HFF-Myc (cell line): ENCODE data around the gene NDN.

Source experiments
- DNase-seq: peaks from one replicate; pipeline ENCODE4 v3.0.0-alpha.2; 2011; ENCODE audit warnings: low read depth; ENCODE audit errors: extremely low read depth
- H3K4me3 ChIP-seq: replicated peaks from 2 replicates; pipeline ENCODE4 v1.5.1; 2011; ENCODE audit warnings: low read depth, mild to moderate bottlenecking, control low read depth, low read length
- TF ChIP-seq, protein P1 (sequence below): IDR thresholded peaks from 2 replicates; pipeline ENCODE4 v1.5.1; 2012; ENCODE audit warnings: mild to moderate bottlenecking, low read depth, low read length, control low read depth; ENCODE audit errors: missing control alignments

The NDN gene

DNA sequence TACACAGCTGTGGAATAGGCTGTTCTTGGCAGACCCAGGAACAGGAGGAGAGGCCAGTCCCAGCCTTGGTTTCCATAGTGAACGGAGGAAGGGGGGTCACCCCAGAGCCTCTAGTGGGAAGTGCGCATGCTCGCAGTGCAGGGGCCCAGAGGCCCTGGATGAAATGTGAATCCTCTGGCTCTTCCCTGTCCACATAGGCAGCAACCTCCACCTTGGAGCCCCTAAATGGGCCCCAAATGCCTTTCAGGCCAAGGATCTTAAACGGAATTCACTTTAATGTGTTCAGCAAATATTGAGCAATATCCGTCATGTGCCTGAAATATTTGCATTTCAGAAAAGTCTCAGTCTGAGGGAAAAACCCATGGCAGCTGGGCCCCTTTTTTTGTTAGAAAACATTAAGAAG is 3.3 kb upstream of the NDN start:
- TF ChIP-seq, protein P1, sequence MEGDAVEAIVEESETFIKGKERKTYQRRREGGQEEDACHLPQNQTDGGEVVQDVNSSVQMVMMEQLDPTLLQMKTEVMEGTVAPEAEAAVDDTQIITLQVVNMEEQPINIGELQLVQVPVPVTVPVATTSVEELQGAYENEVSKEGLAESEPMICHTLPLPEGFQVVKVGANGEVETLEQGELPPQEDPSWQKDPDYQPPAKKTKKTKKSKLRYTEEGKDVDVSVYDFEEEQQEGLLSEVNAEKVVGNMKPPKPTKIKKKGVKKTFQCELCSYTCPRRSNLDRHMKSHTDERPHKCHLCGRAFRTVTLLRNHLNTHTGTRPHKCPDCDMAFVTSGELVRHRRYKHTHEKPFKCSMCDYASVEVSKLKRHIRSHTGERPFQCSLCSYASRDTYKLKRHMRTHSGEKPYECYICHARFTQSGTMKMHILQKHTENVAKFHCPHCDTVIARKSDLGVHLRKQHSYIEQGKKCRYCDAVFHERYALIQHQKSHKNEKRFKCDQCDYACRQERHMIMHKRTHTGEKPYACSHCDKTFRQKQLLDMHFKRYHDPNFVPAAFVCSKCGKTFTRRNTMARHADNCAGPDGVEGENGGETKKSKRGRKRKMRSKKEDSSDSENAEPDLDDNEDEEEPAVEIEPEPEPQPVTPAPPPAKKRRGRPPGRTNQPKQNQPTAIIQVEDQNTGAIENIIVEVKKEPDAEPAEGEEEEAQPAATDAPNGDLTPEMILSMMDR = no peak
- H3K4me3 ChIP-seq = no peak overlapping the region
- no peak for DNase-seq

DNA sequence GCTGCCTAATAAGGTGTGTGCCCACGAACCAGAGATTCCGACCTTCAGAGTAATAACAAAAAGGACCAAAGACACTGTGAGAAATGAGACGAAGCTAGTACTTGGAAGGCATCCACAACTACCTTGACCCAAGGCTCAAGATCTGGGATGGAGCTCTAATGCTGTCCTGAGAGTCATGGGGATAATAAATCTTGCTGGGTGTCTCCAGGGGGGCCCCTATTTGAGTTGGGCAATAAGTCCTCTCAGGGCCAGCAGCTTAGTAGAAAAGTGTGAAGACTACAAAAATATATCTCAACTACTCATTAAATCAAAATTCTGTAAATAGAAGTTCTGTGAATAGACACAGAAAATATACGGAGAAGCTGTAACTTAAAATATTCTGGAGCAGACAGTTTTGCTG is 2.9 kb upstream of the NDN start:
- TF ChIP-seq, protein P1 = no peak
- DNase-seq = no peak
- no peak overlapping the region for H3K4me3 ChIP-seq

DNA sequence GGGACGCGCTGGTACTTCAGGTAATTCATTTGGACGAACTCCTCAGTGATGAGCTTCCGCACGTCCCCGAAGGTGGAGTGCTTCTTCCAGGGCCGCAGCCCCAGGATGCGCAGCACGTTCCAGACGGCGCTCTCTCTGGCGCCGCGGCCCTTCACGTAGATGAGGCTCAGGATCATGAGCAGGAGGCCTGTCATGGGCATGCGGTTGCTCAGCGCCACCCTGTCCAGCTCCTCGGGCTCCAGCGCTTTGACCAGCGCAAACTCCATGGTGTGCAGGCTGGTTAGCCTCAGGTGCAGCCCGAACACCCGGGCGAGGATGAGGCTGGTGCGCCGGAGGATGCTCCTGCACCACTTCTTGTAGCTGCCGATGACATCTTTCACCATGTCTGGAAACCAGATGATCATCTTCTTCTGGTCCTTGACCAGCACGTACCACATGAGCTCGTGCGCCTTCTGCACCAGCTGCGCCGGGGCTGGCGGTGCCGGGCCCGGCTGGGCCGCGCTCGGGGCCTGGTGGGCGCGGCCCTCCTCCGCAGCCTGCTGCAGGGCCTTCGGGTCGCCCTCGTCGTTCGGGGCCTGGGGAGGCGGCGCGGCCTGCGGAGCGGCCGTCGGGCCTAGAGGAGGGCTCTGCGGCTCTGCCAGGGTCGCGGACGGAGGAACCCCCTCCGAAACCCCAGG is 501 bp downstream of the NDN start:
- H3K4me3 ChIP-seq = peak overlapping the region; percentile 43
- DNase-seq = no peak
- TF ChIP-seq, protein P1 = no peak

DNA sequence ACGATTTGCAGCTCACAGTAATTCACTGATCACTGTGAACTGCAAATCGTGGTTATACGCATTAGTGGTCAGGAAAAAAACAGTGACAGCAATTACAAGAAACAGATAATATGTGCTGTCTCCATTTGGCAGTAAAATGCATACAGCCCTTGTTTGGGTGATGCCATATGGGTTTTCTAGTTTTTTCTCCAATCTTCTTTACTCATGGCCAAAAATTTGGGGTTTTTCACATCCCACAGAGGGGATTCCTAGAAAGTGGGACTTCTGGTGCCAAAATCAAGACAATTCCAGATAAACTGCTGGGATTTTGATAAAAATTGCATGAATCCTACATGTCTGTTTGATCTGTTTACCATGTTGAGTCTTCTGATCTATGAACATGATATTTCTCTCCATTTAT is 15.6 kb downstream of the NDN start:
- DNase-seq = no peak
- TF ChIP-seq, protein P1 = no peak
- no peak overlapping the region for H3K4me3 ChIP-seq

GRCh38 chr15:23670970-23671369 is 16.1 kb downstream of the NDN start:
- TF ChIP-seq, protein P1 = no peak
- no peak overlapping the region for H3K4me3 ChIP-seq
- no peak for DNase-seq

DNA sequence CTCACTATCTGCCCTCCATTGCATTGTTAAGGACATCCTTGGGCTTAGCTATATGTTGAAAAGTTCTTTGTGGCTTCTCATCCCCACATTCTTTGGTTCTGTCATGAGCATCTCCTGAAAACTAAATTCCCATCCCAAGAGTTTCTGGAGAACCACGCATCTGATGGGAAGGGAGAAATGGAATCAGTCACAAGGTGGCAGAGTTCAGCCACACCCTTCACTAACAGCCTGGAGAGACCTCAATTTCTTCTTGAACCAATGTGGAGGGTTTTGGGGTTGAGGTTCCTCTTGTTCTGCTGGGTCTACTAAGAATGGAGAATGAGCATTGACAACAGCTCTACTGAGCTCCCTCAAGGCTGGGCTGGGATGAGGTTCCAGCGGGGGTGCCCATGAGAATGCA is 23.9 kb downstream of the NDN start:
- no peak for DNase-seq
- TF ChIP-seq, protein P1 = no peak

More for the DNA sequence above, 23.9 kb downstream of the NDN start:
- no peak overlapping the region for H3K4me3 ChIP-seq
